ENCODE results near the gene TGFBR3.

The TGFBR3 gene

DNA sequence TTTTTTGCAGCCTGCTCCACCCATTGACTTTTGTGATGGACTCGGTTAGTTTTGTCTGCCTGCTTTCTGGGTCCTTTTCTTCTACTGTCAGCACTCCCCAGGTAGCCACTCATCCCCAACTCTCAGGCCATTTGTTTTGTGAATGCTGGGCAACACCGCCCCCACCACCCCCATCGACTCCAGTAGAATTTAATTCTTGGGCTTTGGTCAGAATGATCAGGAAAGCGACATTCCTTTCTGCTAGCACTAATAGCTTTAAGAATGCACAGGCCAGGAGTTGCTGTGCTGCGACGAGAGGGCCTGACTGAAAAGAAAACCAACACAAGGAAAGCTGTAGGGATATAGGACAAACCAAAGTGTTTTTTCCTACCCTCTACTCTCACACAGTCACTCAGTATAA lies 240.9 kb downstream of the TGFBR3 start:
- H3K27me3 ChIP-seq (ENCODE audit: control insufficient read depth, insufficient read depth, low read length), result no peaks in the 10 kb centered on the region

DNA sequence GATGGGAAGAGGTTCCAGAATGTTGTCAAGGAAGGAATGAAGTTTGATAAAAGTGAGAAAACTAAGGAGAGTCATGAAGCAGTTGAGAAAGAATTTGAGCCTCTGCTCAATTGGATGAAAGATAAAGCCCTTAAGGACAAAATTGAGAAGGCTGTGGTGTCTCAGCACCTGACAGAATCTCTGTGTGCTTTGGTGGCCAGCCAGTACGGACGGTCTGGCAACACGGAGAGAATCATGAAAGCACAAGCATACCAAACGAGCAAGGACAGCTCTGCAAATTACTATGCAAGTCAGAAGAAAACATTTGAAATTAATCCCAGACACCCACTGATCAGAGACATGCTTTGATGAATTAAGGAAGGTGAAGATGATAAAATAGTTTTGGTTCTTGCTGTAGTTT lies 242.5 kb downstream of the TGFBR3 start:
- Histone ChIP-seq H3K4me3 (ENCODE audit: low read depth, low read length) (no peak overlapping the region), H3K27me3 (ENCODE audit: control insufficient read depth, insufficient read depth, low read length) (no peaks in the 10 kb centered on the region), H3K36me3 (ENCODE audit: control insufficient read depth, insufficient read depth, low read length) (no peaks in the 10 kb centered on the region), H3K9ac (ENCODE audit: low read depth, low read length) (no peak overlapping the region), H3K9me3 (ENCODE audit: control insufficient read depth, insufficient read depth, low read length) (no peaks in the 10 kb centered on the region), H3K4me1 (ENCODE audit: control insufficient read depth, insufficient read depth, low read length) (peaks cover 6% of the 10 kb centered on the region)

More for the DNA sequence above, 240.9 kb downstream of the TGFBR3 start:
- no peak overlapping the region for H3K4me3 ChIP-seq (ENCODE audit: low read depth, low read length)
- H3K36me3 ChIP-seq (ENCODE audit: control insufficient read depth, insufficient read depth, low read length), result no peaks in the 10 kb centered on the region
- no peaks in the 10 kb centered on the region for H3K9me3 ChIP-seq (ENCODE audit: control insufficient read depth, insufficient read depth, low read length)
- H3K4me1 ChIP-seq (ENCODE audit: control insufficient read depth, insufficient read depth, low read length), result peaks cover 6% of the 10 kb centered on the region
- no peak overlapping the region for H3K9ac ChIP-seq (ENCODE audit: low read depth, low read length)

DNA sequence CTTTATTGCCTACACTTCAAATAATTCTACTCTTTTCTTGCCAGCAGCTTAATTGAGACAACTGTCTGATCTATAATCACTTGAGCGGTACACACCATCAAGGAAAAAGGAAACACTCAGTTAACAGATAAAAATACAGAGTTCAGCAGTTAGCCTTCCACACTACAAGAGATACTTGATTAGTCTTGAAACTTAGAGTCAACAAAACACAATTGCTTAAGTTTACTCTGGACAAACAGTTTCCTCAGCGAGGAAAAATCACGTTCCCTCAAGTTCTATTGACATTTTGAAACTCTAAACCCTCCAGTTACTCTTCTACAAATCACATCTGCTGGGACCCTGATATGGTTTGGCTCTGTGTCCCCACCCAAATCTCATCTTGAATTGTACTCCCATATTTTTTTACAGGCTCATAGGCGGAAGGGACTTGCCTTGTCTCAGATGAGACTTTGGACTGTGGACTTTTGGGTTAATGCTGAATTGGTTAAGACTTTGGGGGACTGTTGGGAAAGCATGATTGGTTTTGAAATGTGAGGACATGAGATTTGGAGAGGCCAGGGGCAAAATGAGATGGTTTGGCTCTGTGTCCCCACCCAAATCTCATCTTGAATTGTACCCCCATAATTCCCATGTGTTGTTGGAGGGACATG lies 244.9 kb downstream of the TGFBR3 start:
- no peak overlapping the region for H3K9ac ChIP-seq (ENCODE audit: low read depth, low read length)
- H3K27me3 ChIP-seq (ENCODE audit: control insufficient read depth, insufficient read depth, low read length), result no peaks in the 10 kb centered on the region
- H3K36me3 ChIP-seq (ENCODE audit: control insufficient read depth, insufficient read depth, low read length), result no peaks in the 10 kb centered on the region
- no peaks in the 10 kb centered on the region for H3K9me3 ChIP-seq (ENCODE audit: control insufficient read depth, insufficient read depth, low read length)
- peaks cover 6% of the 10 kb centered on the region for H3K4me1 ChIP-seq (ENCODE audit: control insufficient read depth, insufficient read depth, low read length)
- no peak overlapping the region for H3K4me3 ChIP-seq (ENCODE audit: low read depth, low read length)

DNA sequence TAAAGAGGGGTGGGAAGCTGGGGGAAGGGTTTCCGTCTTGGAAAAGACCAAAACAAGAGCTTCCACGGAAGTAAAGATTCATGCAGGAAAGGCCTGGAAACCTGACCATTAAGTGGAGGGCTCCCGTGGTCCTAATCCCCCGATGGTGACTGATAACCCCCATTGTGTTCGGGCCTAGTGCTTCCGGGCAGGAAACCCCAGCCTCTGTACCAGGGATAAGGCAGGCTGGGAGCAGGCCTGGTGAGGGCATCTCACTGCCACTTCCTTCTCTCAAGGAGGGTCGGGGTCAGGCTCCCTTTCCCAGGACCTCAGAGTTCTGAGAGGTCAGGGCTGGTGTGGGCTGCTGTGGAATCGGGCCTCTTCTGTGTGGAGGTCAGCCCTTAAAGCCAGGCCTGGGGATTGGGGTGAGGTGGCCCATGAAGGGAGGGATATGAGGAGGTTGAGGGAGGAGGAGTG lies 248.4 kb downstream of the TGFBR3 start:
- Histone ChIP-seq H3K9ac (ENCODE audit: low read depth, low read length) (no peak overlapping the region), H3K4me3 (ENCODE audit: low read depth, low read length) (no peak overlapping the region), H3K9me3 (ENCODE audit: control insufficient read depth, insufficient read depth, low read length) (no peaks in the 10 kb centered on the region), H3K27me3 (ENCODE audit: control insufficient read depth, insufficient read depth, low read length) (no peaks in the 10 kb centered on the region), H3K4me1 (ENCODE audit: control insufficient read depth, insufficient read depth, low read length) (no peaks in the 10 kb centered on the region), H3K36me3 (ENCODE audit: control insufficient read depth, insufficient read depth, low read length) (peaks cover 2% of the 10 kb centered on the region)

DNA sequence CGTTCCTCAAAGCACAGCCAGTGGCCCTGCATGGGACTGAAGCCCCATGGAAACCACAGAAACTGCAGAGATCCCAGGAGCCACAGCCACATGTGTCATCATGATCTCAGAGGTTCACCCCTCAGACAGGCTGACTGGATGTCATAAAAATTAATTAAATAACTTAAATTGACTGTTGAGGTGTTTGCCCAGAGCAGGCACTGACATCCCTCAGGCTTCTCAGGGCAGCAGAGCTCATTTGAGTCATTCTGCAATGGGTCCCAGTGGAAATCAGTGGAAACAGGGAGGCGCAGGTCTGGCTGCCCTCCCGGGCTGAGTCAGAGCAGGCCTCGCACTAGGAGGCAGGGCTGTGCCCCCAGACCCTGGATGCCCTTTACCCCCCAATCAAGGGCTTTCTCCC lies 250.2 kb downstream of the TGFBR3 start:
- H3K4me3 ChIP-seq (ENCODE audit: low read depth, low read length), result no peak overlapping the region
- no peaks in the 10 kb centered on the region for H3K9me3 ChIP-seq (ENCODE audit: control insufficient read depth, insufficient read depth, low read length)
- peaks cover 2% of the 10 kb centered on the region for H3K4me1 ChIP-seq (ENCODE audit: control insufficient read depth, insufficient read depth, low read length)
- H3K9ac ChIP-seq (ENCODE audit: low read depth, low read length), result no peak overlapping the region
- H3K27me3 ChIP-seq (ENCODE audit: control insufficient read depth, insufficient read depth, low read length), result no peaks in the 10 kb centered on the region
- peaks cover 2% of the 10 kb centered on the region for H3K36me3 ChIP-seq (ENCODE audit: control insufficient read depth, insufficient read depth, low read length)

DNA sequence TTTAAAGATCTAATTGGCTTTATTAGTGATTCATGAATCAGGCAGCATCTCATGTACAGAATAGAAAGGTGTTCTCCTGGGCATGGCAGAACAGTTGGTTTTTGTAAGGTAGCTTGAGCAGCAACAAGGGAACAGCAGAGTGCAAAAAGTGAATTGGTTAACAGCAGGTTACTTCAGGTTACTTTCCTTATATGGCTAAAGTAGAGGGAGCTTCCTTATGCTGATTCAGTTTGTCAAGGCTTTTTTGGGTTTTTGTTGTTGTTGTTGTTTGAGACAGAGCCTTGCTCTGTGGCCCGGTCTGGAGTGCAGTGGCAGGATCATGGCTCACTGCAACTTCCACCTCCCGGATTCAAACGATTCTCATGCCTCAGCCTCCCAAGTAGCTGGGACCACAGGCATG lies 252.5 kb downstream of the TGFBR3 start:
- no peaks in the 10 kb centered on the region for H3K9me3 ChIP-seq (ENCODE audit: control insufficient read depth, insufficient read depth, low read length)
- no peaks in the 10 kb centered on the region for H3K27me3 ChIP-seq (ENCODE audit: control insufficient read depth, insufficient read depth, low read length)
- H3K9ac ChIP-seq (ENCODE audit: low read depth, low read length), result no peak overlapping the region
- no peak overlapping the region for H3K4me3 ChIP-seq (ENCODE audit: low read depth, low read length)
- H3K4me1 ChIP-seq (ENCODE audit: control insufficient read depth, insufficient read depth, low read length), result peaks cover 2% of the 10 kb centered on the region
- peaks cover 2% of the 10 kb centered on the region for H3K36me3 ChIP-seq (ENCODE audit: control insufficient read depth, insufficient read depth, low read length)

DNA sequence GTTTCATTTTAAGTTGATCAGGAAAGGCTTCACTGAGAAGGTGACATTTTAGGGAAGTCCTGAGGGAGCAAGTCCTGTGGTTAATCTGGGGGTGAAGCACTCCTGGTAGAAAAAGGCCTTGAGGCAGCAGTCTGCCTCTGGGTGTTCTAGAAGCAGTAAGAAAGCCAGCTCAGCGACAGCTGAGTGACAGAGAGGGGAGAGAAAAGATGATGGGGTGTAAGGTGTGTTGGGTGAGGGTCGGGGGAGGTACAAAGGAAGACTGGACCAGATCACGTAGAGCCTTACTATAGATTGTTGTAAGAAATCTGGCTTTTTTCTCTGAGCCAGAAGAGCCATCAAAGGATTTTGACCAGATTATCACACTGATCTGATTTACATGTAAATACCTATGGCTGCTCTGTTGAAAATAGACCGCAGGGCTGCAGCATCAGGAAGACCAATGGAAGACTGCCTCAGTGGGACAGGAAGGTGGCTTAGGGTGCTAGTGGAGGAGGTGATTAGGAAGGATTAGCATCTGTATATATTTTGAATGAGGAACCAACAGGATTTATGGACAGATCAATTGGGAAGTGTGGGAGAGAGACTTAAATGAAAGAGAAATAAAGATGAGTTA lies 254.1 kb downstream of the TGFBR3 start:
- H3K9ac ChIP-seq (ENCODE audit: low read depth, low read length), result no peak overlapping the region

DNA sequence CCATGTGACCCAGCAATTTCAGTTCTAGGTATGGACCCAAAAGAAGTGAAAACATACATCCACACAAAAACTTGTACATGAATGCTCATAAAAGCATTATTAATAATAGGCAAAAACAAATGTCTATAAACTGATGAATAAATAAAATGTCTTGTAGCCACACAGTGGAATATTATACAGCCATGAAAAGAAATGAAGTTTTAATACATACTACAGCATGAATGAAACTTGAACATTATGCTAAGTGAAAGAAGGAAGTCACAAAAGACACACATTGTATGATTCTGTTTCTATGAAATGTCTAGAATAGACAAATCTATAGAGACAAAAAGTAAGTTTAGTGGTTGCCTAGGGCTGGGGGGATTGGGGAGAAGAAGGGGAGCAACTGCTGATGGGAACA lies 255.1 kb downstream of the TGFBR3 start:
- Histone ChIP-seq H3K4me1 (ENCODE audit: control insufficient read depth, insufficient read depth, low read length) (peaks cover 2% of the 10 kb centered on the region), H3K9me3 (ENCODE audit: control insufficient read depth, insufficient read depth, low read length) (no peaks in the 10 kb centered on the region), H3K4me3 (ENCODE audit: low read depth, low read length) (no peak overlapping the region), H3K27me3 (ENCODE audit: control insufficient read depth, insufficient read depth, low read length) (no peaks in the 10 kb centered on the region), H3K36me3 (ENCODE audit: control insufficient read depth, insufficient read depth, low read length) (peaks cover 2% of the 10 kb centered on the region), H3K9ac (ENCODE audit: low read depth, low read length) (no peak overlapping the region)

More for the DNA sequence above, 254.1 kb downstream of the TGFBR3 start:
- Histone ChIP-seq H3K9me3 (ENCODE audit: control insufficient read depth, insufficient read depth, low read length) (no peaks in the 10 kb centered on the region), H3K36me3 (ENCODE audit: control insufficient read depth, insufficient read depth, low read length) (peaks cover 2% of the 10 kb centered on the region), H3K4me3 (ENCODE audit: low read depth, low read length) (no peak overlapping the region), H3K4me1 (ENCODE audit: control insufficient read depth, insufficient read depth, low read length) (peaks cover 2% of the 10 kb centered on the region), H3K27me3 (ENCODE audit: control insufficient read depth, insufficient read depth, low read length) (no peaks in the 10 kb centered on the region)

Measured in iPS-15b (cell line).